SK-N-SH (cell line): Measurements from ENCODE around the gene ARHGEF10L. TPM values are rescaled to one million over a fixed set of nuclear protein-coding genes. Genes with fewer than 3 reads are reported as not detected.

ENCODE experiments used
- CTCF ChIA-PET: fragments of 300-600, 350-600 bp; formaldehyde crosslinking; extraction: SDS; loops from one replicate; lab custom pipeline; 2021; lab: Yijun Ruan, JAX
- POLR2A ChIA-PET: fragments of 350-600 bp; sonication (Branson Sonifier 250); formaldehyde crosslinking; extraction: SDS; loops from one replicate; lab custom pipeline; 2020; ENCODE audit warnings: antibody characterized with exemption, inconsistent platforms; lab: Yijun Ruan, JAX
- DNase-seq: peaks from one replicate; pipeline ENCODE4 v3.0.0; 2012
- H2AFZ ChIP-seq: fragments of 200-600 bp; sonication (generic); 2 replicates; pipeline ENCODE4 v1.8.1; 2016; ENCODE audit warnings: antibody characterized with exemption, mild to moderate bottlenecking, low read depth
- H3F3A ChIP-seq: fragments of 200-600 bp; sonication (generic); replicated peaks from 2 replicates; pipeline ENCODE3; 2016; ENCODE audit warnings: antibody characterized with exemption, mild to moderate bottlenecking; ENCODE audit not compliant: insufficient read depth
- H3K27ac ChIP-seq, 2 experiments: fragments of 200-500 bp in 1 of 2; fragments of 200-600 bp in 1 of 2; sonication (Bioruptor generic) in 1 of 2; sonication (generic), shearing (Covaris generic) in 1 of 2; 2 replicates each; pipeline versions ENCODE4 v1.5.1 to v1.6.1; 2014 to 2016; ENCODE audit warnings: low read depth in 2 of 2, inconsistent platforms in 1 of 2, low read length in 1 of 2, mild to moderate bottlenecking in 1 of 2, mixed read lengths in 1 of 2
- H3K27me3 ChIP-seq: fragments of 200-600 bp; sonication (generic), shearing (Covaris generic); 2 replicates; pipeline ENCODE4 v1.6.1; 2016; ENCODE audit warnings: mixed run types; ENCODE audit not compliant: insufficient read depth
- H3K36me3 ChIP-seq, 2 experiments: fragments of 200-500 bp in 1 of 2; fragments of 200-600 bp in 1 of 2; sonication (Bioruptor generic) in 1 of 2; sonication (generic) in 1 of 2; replicated peaks in 1 of 2; 2 replicates each; pipeline versions ENCODE3 to v1.5.1; 2014 to 2016; ENCODE audit warnings: low read length in 1 of 2, mild to moderate bottlenecking in 1 of 2; ENCODE audit not compliant: insufficient read depth in 2 of 2, control insufficient read depth in 1 of 2
- H3K4me1 ChIP-seq, 2 experiments: fragments of 200-500 bp in 1 of 2; fragments of 200-600 bp in 1 of 2; sonication (Bioruptor generic) in 1 of 2; sonication (generic), shearing (Covaris generic) in 1 of 2; 2 replicates each; pipeline versions ENCODE4 v1.5.1 to v1.6.1; 2014 to 2016; ENCODE audit warnings: low read depth in 1 of 2, low read length in 1 of 2, mixed run types in 1 of 2; ENCODE audit not compliant: insufficient read depth in 2 of 2, control insufficient read depth in 1 of 2
- H3K4me2 ChIP-seq: fragments of 200-600 bp; sonication (generic), shearing (Covaris generic); 2 replicates; pipeline ENCODE4 v1.6.1; 2017; ENCODE audit warnings: mixed run types
- H3K4me3 ChIP-seq, 2 experiments: fragments of 200-500 bp in 1 of 2; fragments of 200-600 bp in 1 of 2; sonication (Bioruptor generic) in 1 of 2; sonication (generic), shearing (Covaris generic) in 1 of 2; 2 replicates each; pipeline versions ENCODE4 v1.5.1 to v1.8.1; 2014 to 2016; ENCODE audit warnings: low read depth in 2 of 2, inconsistent platforms in 1 of 2, low read length in 1 of 2, mild to moderate bottlenecking in 1 of 2, mixed read lengths in 1 of 2, moderate library complexity in 1 of 2
- H3K79me2 ChIP-seq: fragments of 200-600 bp; sonication (generic); 2 replicates; pipeline ENCODE4 v1.8.1; 2017; ENCODE audit warnings: mild to moderate bottlenecking; ENCODE audit not compliant: insufficient read depth
- H3K9ac ChIP-seq: fragments of 200-600 bp; sonication (generic); 2 replicates; pipeline ENCODE4 v1.6.1; 2017; ENCODE audit warnings: mixed run types
- H3K9me2 ChIP-seq: fragments of 200-600 bp; sonication (generic); 2 replicates; pipeline ENCODE4 v1.6.1; 2017; ENCODE audit warnings: mixed run types
- H3K9me3 ChIP-seq: fragments of 200-600 bp; sonication (generic); 2 replicates; pipeline ENCODE4 v1.6.1; 2017; ENCODE audit warnings: mixed run types, mild to moderate bottlenecking, moderate library complexity
- H4K20me1 ChIP-seq: fragments of 200-600 bp; sonication (generic); 2 replicates; pipeline ENCODE4 v1.6.1; 2017; ENCODE audit warnings: mild to moderate bottlenecking, mixed run types; ENCODE audit not compliant: insufficient read depth
- ELF1 ChIP-seq: IDR thresholded peaks from 2 replicates; pipeline ENCODE4 v1.4.0; 2012
- EP300 ChIP-seq, 2 experiments: IDR thresholded peaks; 2 replicates each; pipeline versions ENCODE4 v1.4.0 to v1.6.1; 2012; ENCODE audit warnings: borderline replicate concordance in 1 of 2, low read depth in 1 of 2, low read length in 1 of 2
- JUND ChIP-seq: IDR thresholded peaks from 2 replicates; pipeline ENCODE4 v1.4.0; 2012
- MEF2A ChIP-seq: IDR thresholded peaks from 2 replicates; pipeline ENCODE4 v1.4.0; 2012; ENCODE audit warnings: low read depth, borderline replicate concordance
- NRF1 ChIP-seq: IDR thresholded peaks from 2 replicates; pipeline ENCODE4 v1.6.1; 2012; ENCODE audit warnings: low read depth, mild to moderate bottlenecking, low read length
- RAD21 ChIP-seq: IDR thresholded peaks from 2 replicates; pipeline ENCODE4 v1.6.1; 2012; ENCODE audit warnings: mild to moderate bottlenecking, low read length
- RCOR1 ChIP-seq: fragments of 150-350 bp; IDR thresholded peaks from 2 replicates; pipeline ENCODE4 v1.6.1; 2017; ENCODE audit warnings: antibody characterized with exemption, low read length
- RXRA ChIP-seq: IDR thresholded peaks from 2 replicates; pipeline ENCODE4 v1.4.0; 2012; ENCODE audit warnings: low read depth, mild to moderate bottlenecking, borderline replicate concordance
- SMC3 ChIP-seq: IDR thresholded peaks from 2 replicates; pipeline ENCODE4 v1.6.1; 2012; ENCODE audit warnings: low read depth, low read length, improper control_type of control experiment
- YY1 ChIP-seq: IDR thresholded peaks from 2 replicates; pipeline ENCODE4 v1.4.0; 2012; ENCODE audit warnings: low read depth, mild to moderate bottlenecking
- WGBS: methylation state at CpG from one replicate; pipeline ENCODE4 v1.1.6; 2017; ENCODE audit warnings: low lambda C conversion rate; 5-methylcytosine and 5-hydroxymethylcytosine counted together
- polyA plus RNA-seq, 3 experiments: library from polyadenylated mRNA; depleted of rRNA; stranded (reverse); fragments of >200 nt; gene quantifications; 2 replicates each; pipeline ENCODE4 v1.2.3, GENCODE V29; 2012
- TF ChIP-seq, protein P1 (sequence below): IDR thresholded peaks from 2 replicates; pipeline ENCODE4 v1.6.1; 2012; ENCODE audit warnings: mild to moderate bottlenecking, low read depth, low read length, moderate library complexity
- TF ChIP-seq, protein P2 (sequence below): IDR thresholded peaks from 2 replicates; pipeline ENCODE4 v1.4.0; 2012; ENCODE audit warnings: low read depth
- TF ChIP-seq, protein P3 (sequence below): IDR thresholded peaks from 2 replicates; pipeline ENCODE4 v1.4.0; 2012; ENCODE audit warnings: low read depth, borderline replicate concordance

Gene ARHGEF10L
- polyA plus RNA-seq, 1 of the 3 experiments (the other 2 are of a cell fraction), result 12.5 TPM

DNA sequence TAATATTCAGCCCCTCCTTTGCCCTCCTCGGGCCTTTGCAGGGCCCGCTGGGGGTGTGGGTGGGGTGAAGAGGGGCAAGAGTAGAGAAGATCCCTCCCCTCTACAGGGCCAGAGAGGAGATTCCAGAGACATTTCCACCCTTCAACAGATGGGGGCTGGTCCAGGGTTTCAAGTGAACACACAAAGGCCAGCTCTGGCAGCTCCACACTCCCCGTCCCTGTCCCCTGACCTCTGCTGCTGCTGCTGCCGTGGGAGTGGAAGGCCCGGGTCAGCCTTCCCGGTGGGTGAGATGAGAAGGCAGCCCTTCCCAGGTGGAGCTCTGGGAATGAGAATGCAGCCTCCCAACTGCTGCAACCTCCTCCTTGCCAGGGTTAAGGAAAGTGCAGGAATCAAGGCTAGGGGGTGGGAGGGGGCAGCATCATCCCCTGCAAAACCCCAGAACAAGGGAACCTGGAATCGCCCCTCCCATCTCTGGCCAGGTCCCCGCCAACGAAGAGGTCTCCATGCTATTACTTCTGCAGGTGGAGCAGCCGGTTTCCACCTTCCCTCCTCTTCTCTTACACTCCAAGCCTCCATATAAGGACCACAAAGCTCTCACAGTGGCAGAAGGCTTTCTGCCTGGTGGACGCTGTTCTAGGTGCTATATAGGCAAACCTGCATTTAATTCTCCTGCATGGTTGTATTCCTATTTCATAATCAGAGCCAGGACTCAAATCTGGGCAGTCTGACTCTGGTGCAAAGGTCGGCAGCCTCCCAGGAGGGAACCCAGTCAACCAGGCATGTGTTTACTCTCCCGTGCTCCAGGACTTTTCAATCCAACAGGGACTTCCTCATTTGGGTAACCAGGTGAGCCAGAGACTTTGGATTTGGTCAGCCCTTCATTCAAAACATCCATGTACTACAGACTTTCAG, 22.9 kb upstream of the ARHGEF10L start:
- Histone ChIP-seq H3K79me2 (no peaks in the 10 kb centered on the region), H3K36me3 (no peaks in the 10 kb centered on the region), H3K4me3 (no peak overlapping the region), H3F3A (no peaks in the 10 kb centered on the region), H3K4me2 (no peak overlapping the region), H3K9me3 (no peaks in the 10 kb centered on the region), H3K27me3 (no peaks in the 10 kb centered on the region), H3K27ac (no peak overlapping the region), H3K4me1 (no peaks in the 10 kb centered on the region), H4K20me1 (no peaks in the 10 kb centered on the region), H3K9me2 (no peaks in the 10 kb centered on the region), H2AFZ (no peak overlapping the region), H3K9ac (no peak overlapping the region)
- WGBS, result 59% methylated on average over 12 of the region's 13 CpGs
- no peak for DNase-seq
- ChIA-PET POLR2A (no interaction called here), CTCF (interaction anchor here (0.7 to 2.1 kb wide), 6 partner anchors 9 to 94 kb away, joined by 3 to 9 read pairs (median 4); no protein-coding TSS in a partner anchor)
- no peak for TF ChIP-seq YY1
- no peak for TF ChIP-seq RXRA
- TF ChIP-seq, protein P1, sequence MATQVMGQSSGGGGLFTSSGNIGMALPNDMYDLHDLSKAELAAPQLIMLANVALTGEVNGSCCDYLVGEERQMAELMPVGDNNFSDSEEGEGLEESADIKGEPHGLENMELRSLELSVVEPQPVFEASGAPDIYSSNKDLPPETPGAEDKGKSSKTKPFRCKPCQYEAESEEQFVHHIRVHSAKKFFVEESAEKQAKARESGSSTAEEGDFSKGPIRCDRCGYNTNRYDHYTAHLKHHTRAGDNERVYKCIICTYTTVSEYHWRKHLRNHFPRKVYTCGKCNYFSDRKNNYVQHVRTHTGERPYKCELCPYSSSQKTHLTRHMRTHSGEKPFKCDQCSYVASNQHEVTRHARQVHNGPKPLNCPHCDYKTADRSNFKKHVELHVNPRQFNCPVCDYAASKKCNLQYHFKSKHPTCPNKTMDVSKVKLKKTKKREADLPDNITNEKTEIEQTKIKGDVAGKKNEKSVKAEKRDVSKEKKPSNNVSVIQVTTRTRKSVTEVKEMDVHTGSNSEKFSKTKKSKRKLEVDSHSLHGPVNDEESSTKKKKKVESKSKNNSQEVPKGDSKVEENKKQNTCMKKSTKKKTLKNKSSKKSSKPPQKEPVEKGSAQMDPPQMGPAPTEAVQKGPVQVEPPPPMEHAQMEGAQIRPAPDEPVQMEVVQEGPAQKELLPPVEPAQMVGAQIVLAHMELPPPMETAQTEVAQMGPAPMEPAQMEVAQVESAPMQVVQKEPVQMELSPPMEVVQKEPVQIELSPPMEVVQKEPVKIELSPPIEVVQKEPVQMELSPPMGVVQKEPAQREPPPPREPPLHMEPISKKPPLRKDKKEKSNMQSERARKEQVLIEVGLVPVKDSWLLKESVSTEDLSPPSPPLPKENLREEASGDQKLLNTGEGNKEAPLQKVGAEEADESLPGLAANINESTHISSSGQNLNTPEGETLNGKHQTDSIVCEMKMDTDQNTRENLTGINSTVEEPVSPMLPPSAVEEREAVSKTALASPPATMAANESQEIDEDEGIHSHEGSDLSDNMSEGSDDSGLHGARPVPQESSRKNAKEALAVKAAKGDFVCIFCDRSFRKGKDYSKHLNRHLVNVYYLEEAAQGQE, result no peak
- TF ChIP-seq JUND, result no peak
- no peak for TF ChIP-seq ELF1
- no peak for TF ChIP-seq RAD21
- TF ChIP-seq, protein P2, sequence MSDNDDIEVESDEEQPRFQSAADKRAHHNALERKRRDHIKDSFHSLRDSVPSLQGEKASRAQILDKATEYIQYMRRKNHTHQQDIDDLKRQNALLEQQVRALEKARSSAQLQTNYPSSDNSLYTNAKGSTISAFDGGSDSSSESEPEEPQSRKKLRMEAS, result no peak
- TF ChIP-seq NRF1, result no peak
- TF ChIP-seq EP300 (IDR thresholded peaks at IDR 0.05; ENCODE audit: borderline replicate concordance in 1 of 2, low read depth in 1 of 2, low read length in 1 of 2), result no peak
- TF ChIP-seq, protein P3, sequence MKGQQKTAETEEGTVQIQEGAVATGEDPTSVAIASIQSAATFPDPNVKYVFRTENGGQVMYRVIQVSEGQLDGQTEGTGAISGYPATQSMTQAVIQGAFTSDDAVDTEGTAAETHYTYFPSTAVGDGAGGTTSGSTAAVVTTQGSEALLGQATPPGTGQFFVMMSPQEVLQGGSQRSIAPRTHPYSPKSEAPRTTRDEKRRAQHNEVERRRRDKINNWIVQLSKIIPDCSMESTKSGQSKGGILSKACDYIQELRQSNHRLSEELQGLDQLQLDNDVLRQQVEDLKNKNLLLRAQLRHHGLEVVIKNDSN, result no peak
- no peak for TF ChIP-seq SMC3
- no peak for TF ChIP-seq RCOR1
- no peak for TF ChIP-seq MEF2A
